ENCODE measurements around the gene FHAD1.

Gene FHAD1

DNA sequence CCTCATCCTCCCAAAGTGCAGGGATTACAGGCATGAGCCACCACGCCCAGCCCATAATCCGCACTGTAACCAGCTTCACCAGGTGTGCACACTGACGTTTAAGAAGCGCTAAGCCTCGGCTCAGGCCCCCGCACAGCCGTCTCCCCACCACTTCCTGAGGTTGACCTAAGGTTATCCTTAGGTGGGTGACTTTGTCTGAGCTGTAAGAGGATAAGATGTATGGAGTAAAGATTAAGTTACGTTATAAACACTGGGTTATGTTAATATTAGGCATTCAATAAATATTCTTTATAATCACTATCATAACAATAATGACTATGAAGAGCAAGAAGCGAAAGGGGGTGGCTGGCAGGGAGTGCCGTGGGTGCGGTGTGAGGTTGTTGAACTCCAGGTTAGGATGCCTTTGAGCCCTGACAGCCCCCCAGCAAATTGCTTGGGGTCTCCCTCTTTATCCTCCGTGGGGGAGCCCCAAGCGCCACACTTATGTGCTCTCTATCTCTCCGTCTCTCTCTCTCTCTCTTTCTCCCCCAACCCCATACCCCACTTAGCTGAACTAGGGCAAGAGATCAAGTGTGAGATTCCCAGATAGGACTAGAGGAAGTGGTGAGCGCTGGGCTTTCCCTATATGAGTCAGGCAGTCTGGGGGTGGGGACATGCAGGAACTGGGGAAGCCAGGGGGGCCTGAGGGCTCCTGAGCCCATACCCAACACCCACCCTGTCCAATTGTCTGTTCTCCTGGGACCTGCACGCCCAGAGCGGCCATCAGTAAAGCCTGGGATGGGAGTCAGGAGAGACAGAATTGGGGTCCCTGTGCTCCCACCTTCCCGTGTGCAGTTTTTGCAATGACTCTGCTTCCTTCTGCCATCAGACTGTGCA lies 170.3 kb downstream of the FHAD1 start:
- ChIA-PET POLR2A (ENCODE audit: low non-redundant PET) (no interaction called here), CTCF (interaction anchor here (1.1 kb wide), 1 partner anchor 14 kb away, joined by 5 read pairs; no protein-coding TSS in a partner anchor)
- DNase-seq (ENCODE audit: low spot score): peak; percentile 80
- peak overlapping the region; percentile 93 for H3K27ac ChIP-seq
- TF ChIP-seq, protein P1, sequence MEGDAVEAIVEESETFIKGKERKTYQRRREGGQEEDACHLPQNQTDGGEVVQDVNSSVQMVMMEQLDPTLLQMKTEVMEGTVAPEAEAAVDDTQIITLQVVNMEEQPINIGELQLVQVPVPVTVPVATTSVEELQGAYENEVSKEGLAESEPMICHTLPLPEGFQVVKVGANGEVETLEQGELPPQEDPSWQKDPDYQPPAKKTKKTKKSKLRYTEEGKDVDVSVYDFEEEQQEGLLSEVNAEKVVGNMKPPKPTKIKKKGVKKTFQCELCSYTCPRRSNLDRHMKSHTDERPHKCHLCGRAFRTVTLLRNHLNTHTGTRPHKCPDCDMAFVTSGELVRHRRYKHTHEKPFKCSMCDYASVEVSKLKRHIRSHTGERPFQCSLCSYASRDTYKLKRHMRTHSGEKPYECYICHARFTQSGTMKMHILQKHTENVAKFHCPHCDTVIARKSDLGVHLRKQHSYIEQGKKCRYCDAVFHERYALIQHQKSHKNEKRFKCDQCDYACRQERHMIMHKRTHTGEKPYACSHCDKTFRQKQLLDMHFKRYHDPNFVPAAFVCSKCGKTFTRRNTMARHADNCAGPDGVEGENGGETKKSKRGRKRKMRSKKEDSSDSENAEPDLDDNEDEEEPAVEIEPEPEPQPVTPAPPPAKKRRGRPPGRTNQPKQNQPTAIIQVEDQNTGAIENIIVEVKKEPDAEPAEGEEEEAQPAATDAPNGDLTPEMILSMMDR (conservative IDR thresholded peaks at IDR 0.05; ENCODE audit: low read depth): no peak

DNA sequence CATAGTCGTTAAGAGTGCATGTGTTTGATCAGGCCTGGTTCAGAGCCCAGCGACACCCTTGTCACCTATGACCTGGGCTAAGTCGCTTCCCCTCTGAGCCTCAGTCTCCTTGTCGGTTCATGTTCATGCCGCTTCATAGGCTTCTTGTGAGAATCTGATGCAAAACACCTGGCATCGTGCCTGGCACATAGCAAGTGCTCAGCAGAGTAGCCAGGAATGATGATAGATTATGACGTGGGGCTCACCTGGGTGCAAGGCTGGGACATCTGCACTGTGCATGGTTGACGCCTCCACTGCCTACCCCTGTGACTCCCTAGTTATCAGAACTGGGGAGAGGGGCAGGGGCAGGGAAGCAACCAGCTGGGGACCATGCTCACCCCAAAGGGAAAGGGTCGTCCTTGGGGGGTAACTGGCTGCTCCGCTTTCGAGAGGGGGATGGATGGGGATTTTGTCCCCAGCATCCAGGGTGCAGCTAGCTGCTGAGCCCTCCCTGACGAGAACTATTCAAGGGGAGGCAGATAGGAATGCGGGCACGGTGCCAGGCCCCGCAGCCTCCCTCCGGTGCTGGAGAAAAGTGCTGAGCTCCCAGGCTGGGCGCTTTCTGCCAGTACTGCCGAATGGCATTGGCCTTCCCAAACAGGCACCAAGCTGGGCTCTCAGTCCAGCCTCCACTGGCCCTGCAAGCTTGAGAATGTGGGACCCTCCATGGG lies 171.9 kb downstream of the FHAD1 start:
- H3K27ac ChIP-seq: peak overlapping the region; percentile 93
- DNase-seq (ENCODE audit: low spot score): peak; percentile 73
- POLR2A ChIA-PET (ENCODE audit: low non-redundant PET): no interaction called here
- TF ChIP-seq, protein P1 (conservative IDR thresholded peaks at IDR 0.05; ENCODE audit: low read depth): no peak
- CTCF ChIA-PET: interaction anchor here (1.8 kb wide), 1 partner anchor 12 kb away, joined by 9 read pairs; no protein-coding TSS in a partner anchor

DNA sequence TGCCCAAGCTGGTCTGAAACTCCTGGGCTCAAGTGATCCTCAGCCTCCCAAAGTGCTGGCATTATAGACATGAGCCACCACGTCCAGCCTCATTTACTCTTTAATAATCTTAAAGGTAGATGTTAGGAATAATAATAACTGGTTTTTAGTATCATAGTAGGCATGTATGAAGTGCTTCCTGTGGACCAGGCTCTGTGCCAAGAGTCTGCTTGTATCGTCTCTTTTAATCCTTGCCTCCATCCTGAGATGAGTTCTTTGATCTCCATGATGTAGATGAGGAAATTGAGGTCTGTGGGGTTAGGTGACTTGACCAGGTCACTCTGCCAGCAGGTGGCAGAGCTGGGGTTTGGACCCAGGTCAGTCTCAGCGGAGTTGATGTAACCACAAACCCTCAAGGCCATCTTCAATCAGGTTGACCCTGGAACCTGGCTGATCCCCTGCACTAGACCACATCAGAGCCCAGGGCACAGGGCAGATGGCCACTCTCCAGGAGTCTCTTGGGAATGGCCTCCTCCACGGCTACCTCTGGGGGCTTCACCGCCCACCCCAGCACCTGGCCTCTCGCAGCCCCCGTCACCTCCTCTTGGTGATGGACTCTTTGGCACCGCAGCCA lies 173.9 kb downstream of the FHAD1 start:
- H3K27ac ChIP-seq: no peak overlapping the region; the same call in 1 of the 2 replicates
- ChIA-PET CTCF (interaction anchor here (1.2 to 1.8 kb wide), 2 partner anchors 10 kb away, joined by 3 to 9 read pairs; no protein-coding TSS in a partner anchor), POLR2A (ENCODE audit: low non-redundant PET) (no interaction called here)
- TF ChIP-seq, protein P1 (conservative IDR thresholded peaks at IDR 0.05; ENCODE audit: low read depth): no peak
- no peak for DNase-seq (ENCODE audit: low spot score)

DNA sequence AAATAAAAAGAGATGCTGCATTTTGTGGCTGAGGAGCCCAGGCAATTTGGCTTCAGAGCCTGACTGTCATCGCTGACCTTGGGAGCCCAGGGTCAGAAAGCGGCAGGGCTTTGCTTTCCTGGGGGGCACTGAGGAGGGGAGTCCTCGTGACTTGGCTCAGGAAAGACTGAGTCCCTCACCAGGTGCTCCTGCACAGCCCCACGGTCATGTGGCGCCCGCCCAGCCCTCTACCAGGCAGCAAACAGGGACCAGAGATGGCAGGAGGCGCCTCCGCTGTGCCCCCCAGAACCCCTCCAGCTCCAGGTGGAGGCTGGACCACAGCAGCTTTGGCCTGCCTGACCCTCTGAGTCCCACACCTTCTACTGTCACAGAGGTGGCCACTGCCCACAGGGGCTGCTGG lies 175.8 kb downstream of the FHAD1 start:
- H3K27ac ChIP-seq: peak overlapping the region; percentile 13; the same call in 1 of the 2 replicates
- POLR2A ChIA-PET (ENCODE audit: low non-redundant PET): interaction anchor here (0.5 kb wide), 1 partner anchor 38 kb away, joined by 3 read pairs; no protein-coding TSS in a partner anchor
- TF ChIP-seq, protein P1 (conservative IDR thresholded peaks at IDR 0.05; ENCODE audit: low read depth): no peak
- CTCF ChIA-PET: no interaction called here
- no peak for DNase-seq (ENCODE audit: low spot score)

DNA sequence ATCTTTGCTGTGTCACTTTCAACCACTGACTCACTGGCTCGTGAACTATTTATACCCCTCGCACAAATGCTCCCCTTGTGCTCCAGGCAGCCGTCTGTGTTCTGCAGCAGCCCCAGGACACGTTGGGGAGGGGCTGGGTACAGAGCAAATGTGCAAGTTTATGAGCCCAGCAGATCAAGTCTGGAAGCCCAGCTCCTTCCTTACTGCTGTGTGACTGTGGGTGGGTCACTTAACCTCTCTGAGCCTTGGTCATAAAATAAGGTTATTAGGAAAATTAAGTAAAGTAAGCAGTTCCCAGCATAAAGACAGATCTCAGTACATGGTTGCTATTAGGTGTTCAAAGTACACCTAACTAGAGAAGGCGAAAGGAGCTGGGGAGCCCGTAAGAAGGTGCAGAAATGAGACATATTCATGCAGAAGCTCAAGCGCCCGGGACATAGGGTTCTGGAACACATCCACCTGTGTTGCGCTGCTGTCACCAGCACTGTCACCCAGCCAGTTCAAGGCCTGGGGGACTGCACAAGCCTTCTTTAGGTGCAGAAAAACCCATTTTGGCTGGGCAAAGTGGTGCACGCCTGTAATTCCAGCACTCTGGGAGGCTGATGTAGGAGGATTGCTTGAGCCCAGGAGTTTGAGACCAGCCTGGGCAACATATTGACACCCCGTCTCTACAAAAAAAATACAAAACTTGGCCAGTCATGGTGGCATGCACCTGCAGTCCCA lies 176.5 kb downstream of the FHAD1 start:
- no peak for DNase-seq (ENCODE audit: low spot score)
- POLR2A ChIA-PET (ENCODE audit: low non-redundant PET): no interaction called here
- TF ChIP-seq, protein P1 (conservative IDR thresholded peaks at IDR 0.05; ENCODE audit: low read depth): no peak
- H3K27ac ChIP-seq: peak overlapping the region; percentile 32
- CTCF ChIA-PET: interaction anchor here (0.6 to 1.2 kb wide), 2 partner anchors 13 to 89 kb away, joined by 4 to 9 read pairs; no protein-coding TSS in a partner anchor

Measured in RWPE1 (cell line).